ENCODE measurements around the gene NRM. TPM values are rescaled to one million over a fixed set of nuclear protein-coding genes. Genes with fewer than 3 reads are reported as not detected.

The NRM gene
- total RNA-seq, 1 experiment from 2014 or later, result 31.2 TPM

DNA sequence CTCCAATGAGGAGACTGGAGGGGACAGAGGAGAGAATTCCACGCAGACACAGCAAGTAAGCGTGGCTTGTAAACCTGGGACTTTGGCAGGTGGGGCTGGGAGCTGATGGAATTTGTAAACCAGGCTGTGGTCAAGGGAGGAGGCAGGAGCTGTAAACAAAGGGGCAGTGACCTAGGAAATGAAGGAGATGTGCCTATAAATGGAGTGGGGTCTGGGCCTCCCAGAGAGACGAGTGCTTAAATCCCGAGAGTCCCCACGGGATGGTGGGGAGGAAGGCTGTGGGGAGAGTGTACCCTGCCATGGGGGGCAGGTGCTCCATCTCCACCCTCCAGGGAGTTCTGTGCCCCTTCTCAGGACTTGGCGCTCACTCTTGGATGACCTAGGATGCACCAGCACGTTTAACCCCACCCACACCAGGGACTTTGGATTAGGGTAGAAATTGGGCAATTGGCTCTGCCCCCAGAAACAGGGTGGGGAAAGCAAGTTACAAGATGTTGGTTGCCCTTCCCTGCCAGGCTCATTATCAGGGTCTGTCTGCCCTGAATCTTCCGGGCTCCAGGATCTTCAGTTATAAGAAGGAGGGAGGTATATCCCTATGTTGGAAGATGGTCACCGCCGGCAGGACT is 14.0 kb downstream of the NRM start:
- Mint-ChIP-seq H3K36me3 (peaks cover 19% of the 10 kb centered on the region), H3K27ac (no peak overlapping the region; the same call in 1 of the 2 replicates), H3K9me3 (no peaks in the 10 kb centered on the region), H3K27me3 (ENCODE audit: low read depth) (no peaks in the 10 kb centered on the region), H3K4me3 (no peak overlapping the region), H3K4me1 (peaks cover 16% of the 10 kb centered on the region)
- TF ChIP-seq FOXP1 (CRISPR knock-in tag; IDR thresholded peaks at IDR 0.05; ENCODE audit: borderline replicate concordance) (no peak), KAT7 (CRISPR knock-in tag; IDR thresholded peaks at IDR 0.05; ENCODE audit: borderline replicate concordance) (no peak), CREB1 (CRISPR knock-in tag; IDR thresholded peaks at IDR 0.05) (no peak), SMAD3 (CRISPR knock-in tag; IDR thresholded peaks at IDR 0.05; ENCODE audit: borderline replicate concordance) (no peak), RORB (CRISPR knock-in tag; IDR thresholded peaks at IDR 0.05) (no peak)
- TF ChIP-seq, protein P1, sequence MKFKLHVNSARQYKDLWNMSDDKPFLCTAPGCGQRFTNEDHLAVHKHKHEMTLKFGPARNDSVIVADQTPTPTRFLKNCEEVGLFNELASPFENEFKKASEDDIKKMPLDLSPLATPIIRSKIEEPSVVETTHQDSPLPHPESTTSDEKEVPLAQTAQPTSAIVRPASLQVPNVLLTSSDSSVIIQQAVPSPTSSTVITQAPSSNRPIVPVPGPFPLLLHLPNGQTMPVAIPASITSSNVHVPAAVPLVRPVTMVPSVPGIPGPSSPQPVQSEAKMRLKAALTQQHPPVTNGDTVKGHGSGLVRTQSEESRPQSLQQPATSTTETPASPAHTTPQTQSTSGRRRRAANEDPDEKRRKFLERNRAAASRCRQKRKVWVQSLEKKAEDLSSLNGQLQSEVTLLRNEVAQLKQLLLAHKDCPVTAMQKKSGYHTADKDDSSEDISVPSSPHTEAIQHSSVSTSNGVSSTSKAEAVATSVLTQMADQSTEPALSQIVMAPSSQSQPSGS (CRISPR knock-in tag; IDR thresholded peaks at IDR 0.05; ENCODE audit: borderline replicate concordance, low read depth), result no peak
- TF ChIP-seq, protein P2, sequence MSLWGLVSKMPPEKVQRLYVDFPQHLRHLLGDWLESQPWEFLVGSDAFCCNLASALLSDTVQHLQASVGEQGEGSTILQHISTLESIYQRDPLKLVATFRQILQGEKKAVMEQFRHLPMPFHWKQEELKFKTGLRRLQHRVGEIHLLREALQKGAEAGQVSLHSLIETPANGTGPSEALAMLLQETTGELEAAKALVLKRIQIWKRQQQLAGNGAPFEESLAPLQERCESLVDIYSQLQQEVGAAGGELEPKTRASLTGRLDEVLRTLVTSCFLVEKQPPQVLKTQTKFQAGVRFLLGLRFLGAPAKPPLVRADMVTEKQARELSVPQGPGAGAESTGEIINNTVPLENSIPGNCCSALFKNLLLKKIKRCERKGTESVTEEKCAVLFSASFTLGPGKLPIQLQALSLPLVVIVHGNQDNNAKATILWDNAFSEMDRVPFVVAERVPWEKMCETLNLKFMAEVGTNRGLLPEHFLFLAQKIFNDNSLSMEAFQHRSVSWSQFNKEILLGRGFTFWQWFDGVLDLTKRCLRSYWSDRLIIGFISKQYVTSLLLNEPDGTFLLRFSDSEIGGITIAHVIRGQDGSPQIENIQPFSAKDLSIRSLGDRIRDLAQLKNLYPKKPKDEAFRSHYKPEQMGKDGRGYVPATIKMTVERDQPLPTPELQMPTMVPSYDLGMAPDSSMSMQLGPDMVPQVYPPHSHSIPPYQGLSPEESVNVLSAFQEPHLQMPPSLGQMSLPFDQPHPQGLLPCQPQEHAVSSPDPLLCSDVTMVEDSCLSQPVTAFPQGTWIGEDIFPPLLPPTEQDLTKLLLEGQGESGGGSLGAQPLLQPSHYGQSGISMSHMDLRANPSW (CRISPR knock-in tag; conservative IDR thresholded peaks at IDR 0.05; ENCODE audit: low read depth), result no peak
- TF ChIP-seq, protein P3, sequence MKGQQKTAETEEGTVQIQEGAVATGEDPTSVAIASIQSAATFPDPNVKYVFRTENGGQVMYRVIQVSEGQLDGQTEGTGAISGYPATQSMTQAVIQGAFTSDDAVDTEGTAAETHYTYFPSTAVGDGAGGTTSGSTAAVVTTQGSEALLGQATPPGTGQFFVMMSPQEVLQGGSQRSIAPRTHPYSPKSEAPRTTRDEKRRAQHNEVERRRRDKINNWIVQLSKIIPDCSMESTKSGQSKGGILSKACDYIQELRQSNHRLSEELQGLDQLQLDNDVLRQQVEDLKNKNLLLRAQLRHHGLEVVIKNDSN (CRISPR knock-in tag; IDR thresholded peaks at IDR 0.05), result no peak
- TF ChIP-seq, protein P4, sequence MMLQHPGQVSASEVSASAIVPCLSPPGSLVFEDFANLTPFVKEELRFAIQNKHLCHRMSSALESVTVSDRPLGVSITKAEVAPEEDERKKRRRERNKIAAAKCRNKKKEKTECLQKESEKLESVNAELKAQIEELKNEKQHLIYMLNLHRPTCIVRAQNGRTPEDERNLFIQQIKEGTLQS (CRISPR knock-in tag; conservative IDR thresholded peaks at IDR 0.05), result no peak
- no peak for DNase-seq (ENCODE audit: low spot score)
- ATAC-seq, result no peak
- ChIA-PET POLR2A (no interaction called here), CTCF (interaction anchor here (9.7 kb wide), 1 partner anchor 54 kb away, joined by 131 read pairs; no protein-coding TSS in a partner anchor)

DNA sequence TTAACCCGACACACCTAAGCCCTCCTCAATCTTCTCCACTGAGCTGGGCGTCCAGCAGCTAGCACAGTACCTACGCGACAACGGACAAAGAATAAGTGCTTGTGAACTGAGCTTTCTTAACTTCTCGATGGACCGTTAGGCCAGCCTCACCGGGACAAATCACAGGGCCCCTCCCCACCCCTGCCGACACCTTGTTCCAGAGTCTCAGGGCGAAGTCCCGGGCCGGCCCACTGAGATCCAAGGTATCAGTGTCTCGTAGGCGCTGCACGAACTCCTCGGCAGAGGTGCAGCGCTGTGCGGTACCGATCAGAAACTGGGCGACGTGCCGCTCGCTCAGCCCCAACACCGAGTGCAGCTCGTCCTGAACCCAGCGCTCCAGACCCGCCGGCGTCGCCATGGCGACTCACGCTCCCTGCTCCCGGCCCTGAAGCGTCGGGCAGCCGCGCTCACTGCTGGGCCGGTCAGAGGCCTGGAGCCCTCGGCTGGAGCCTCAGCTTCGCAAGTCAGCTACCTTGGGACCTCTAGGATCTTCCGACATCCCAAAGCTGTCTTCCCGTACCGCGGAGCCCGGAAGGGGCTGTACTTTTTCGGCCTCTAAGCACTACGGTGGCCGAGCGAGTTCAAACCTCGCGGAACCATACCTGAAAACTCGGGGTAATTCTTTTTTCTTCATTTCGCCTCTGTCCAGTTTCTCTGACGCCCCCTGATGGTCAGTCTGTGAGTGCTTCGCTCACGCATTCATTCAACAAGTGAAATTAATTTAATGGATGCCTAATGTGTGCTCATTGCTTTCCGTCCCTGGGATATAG is 18.1 kb downstream of the NRM start, which contains the start of gene DHX16:
Gene DHX16 (minus strand): TSS at position 562 of the 809 bp plus-strand sequence. CDS start 165 bp downstream, at position 397.
- H3K4me1 Mint-ChIP-seq, result peaks cover 8% of the 10 kb centered on the region
- no peaks in the 10 kb centered on the region for H3K9me3 Mint-ChIP-seq
- ChIA-PET POLR2A (interaction anchor here (0.5 to 1.5 kb wide), 7 partner anchors 22 to 60 kb away, joined by 3 to 8 read pairs (median 3); partner anchors contain the start of gene MDC1), CTCF (interaction anchor here (0.7 to 1.9 kb wide), 39 partner anchors 8 to 419 kb away, joined by 3 to 34 read pairs (median 5); partner anchors contain the start of genes ABCF1, ATAT1, C6orf136 and MDC1)
- ATAC-seq (peak; percentile 83), DNase-seq (ENCODE audit: low spot score) (peak; percentile 89)
- peaks cover 35% of the 10 kb centered on the region for H3K36me3 Mint-ChIP-seq
- peak within 1 kb of the TSS; percentile 93 for H3K4me3 Mint-ChIP-seq
- H3K27ac Mint-ChIP-seq, result peak within 1 kb of the TSS; percentile 58
- H3K27me3 Mint-ChIP-seq (ENCODE audit: low read depth), result no peaks in the 10 kb centered on the region
- TF ChIP-seq SMAD4 (CRISPR knock-in tag; IDR thresholded peaks at IDR 0.05), result no peak
- TF ChIP-seq CREM (CRISPR knock-in tag; IDR thresholded peaks at IDR 0.05), result peak; percentile 63; the same call in 1 of the 2 replicates
- TF ChIP-seq ESRRA (CRISPR knock-in tag; IDR thresholded peaks at IDR 0.05; ENCODE audit: borderline replicate concordance), result no peak
- TF ChIP-seq ZNF317 (CRISPR knock-in tag; IDR thresholded peaks at IDR 0.05; ENCODE audit: borderline replicate concordance, low read depth), result peak; percentile 25; the same call in 1 of the 2 replicates
- TF ChIP-seq, protein P5, sequence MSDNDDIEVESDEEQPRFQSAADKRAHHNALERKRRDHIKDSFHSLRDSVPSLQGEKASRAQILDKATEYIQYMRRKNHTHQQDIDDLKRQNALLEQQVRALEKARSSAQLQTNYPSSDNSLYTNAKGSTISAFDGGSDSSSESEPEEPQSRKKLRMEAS (CRISPR knock-in tag; IDR thresholded peaks at IDR 0.05), result 0 out of 2 replicates have a peak, but pooled peaks have one; percentile 36
- TF ChIP-seq NFATC4 (CRISPR knock-in tag; IDR thresholded peaks at IDR 0.05), result no peak
- TF ChIP-seq TP53 (CRISPR knock-in tag; IDR thresholded peaks at IDR 0.05), result no peak
- peak; percentile 57; the same call in 1 of the 2 replicates for TF ChIP-seq GABPB1 (CRISPR knock-in tag; IDR thresholded peaks at IDR 0.05)
- peak; percentile 64; the same call in 1 of the 2 replicates for TF ChIP-seq SP1 (CRISPR knock-in tag; conservative IDR thresholded peaks at IDR 0.05)
- TF ChIP-seq, protein P6, sequence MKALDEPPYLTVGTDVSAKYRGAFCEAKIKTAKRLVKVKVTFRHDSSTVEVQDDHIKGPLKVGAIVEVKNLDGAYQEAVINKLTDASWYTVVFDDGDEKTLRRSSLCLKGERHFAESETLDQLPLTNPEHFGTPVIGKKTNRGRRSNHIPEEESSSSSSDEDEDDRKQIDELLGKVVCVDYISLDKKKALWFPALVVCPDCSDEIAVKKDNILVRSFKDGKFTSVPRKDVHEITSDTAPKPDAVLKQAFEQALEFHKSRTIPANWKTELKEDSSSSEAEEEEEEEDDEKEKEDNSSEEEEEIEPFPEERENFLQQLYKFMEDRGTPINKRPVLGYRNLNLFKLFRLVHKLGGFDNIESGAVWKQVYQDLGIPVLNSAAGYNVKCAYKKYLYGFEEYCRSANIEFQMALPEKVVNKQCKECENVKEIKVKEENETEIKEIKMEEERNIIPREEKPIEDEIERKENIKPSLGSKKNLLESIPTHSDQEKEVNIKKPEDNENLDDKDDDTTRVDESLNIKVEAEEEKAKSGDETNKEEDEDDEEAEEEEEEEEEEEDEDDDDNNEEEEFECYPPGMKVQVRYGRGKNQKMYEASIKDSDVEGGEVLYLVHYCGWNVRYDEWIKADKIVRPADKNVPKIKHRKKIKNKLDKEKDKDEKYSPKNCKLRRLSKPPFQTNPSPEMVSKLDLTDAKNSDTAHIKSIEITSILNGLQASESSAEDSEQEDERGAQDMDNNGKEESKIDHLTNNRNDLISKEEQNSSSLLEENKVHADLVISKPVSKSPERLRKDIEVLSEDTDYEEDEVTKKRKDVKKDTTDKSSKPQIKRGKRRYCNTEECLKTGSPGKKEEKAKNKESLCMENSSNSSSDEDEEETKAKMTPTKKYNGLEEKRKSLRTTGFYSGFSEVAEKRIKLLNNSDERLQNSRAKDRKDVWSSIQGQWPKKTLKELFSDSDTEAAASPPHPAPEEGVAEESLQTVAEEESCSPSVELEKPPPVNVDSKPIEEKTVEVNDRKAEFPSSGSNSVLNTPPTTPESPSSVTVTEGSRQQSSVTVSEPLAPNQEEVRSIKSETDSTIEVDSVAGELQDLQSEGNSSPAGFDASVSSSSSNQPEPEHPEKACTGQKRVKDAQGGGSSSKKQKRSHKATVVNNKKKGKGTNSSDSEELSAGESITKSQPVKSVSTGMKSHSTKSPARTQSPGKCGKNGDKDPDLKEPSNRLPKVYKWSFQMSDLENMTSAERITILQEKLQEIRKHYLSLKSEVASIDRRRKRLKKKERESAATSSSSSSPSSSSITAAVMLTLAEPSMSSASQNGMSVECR (CRISPR knock-in tag; IDR thresholded peaks at IDR 0.05; ENCODE audit: borderline replicate concordance), result peak; percentile 61; the same call in 1 of the 2 replicates
- TF ChIP-seq, protein P7, sequence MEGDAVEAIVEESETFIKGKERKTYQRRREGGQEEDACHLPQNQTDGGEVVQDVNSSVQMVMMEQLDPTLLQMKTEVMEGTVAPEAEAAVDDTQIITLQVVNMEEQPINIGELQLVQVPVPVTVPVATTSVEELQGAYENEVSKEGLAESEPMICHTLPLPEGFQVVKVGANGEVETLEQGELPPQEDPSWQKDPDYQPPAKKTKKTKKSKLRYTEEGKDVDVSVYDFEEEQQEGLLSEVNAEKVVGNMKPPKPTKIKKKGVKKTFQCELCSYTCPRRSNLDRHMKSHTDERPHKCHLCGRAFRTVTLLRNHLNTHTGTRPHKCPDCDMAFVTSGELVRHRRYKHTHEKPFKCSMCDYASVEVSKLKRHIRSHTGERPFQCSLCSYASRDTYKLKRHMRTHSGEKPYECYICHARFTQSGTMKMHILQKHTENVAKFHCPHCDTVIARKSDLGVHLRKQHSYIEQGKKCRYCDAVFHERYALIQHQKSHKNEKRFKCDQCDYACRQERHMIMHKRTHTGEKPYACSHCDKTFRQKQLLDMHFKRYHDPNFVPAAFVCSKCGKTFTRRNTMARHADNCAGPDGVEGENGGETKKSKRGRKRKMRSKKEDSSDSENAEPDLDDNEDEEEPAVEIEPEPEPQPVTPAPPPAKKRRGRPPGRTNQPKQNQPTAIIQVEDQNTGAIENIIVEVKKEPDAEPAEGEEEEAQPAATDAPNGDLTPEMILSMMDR (IDR thresholded peaks at IDR 0.05), result peak; percentile 40; the same call in 1 of the 2 replicates

All from WTC11 (cell line).